ENCODE data around the gene DOCK9.

DOCK9 gene

GRCh38 chr13:98853771-98854221 is 124.1 kb downstream of the DOCK9 start:
- DNase-seq (ENCODE audit: low read depth in 3 of 3): peak; percentile 1 to 71 (median 9)

- DNase-seq (ENCODE audit: low read depth in 3 of 3): no peak
Observed at GRCh38 chr13:98851276-98851675, 126.6 kb downstream of the DOCK9 start.

GRCh38 chr13:98848746-98849145 is 129.1 kb downstream of the DOCK9 start:
- no peak for DNase-seq (ENCODE audit: low read depth in 3 of 3)

- DNase-seq (ENCODE audit: low read depth in 3 of 3): no peak
Observed at GRCh38 chr13:98847780-98848179, 130.1 kb downstream of the DOCK9 start.

- DNase-seq (ENCODE audit: low read depth in 3 of 3): no peak
Observed at GRCh38 chr13:98846986-98847385, 130.9 kb downstream of the DOCK9 start.

GRCh38 chr13:98846521-98846920 is 131.3 kb downstream of the DOCK9 start:
- DNase-seq (ENCODE audit: low read depth in 3 of 3): no peak

GRCh38 chr13:98845742-98846141 is 132.1 kb downstream of the DOCK9 start:
- no peak for DNase-seq (ENCODE audit: low read depth in 3 of 3)

- DNase-seq (ENCODE audit: low read depth in 3 of 3): no peak
Observed at GRCh38 chr13:98844021-98844420, 133.8 kb downstream of the DOCK9 start.

- DNase-seq (ENCODE audit: low read depth in 3 of 3): no peak
Observed at GRCh38 chr13:98843482-98843877, 134.4 kb downstream of the DOCK9 start.

GRCh38 chr13:98842858-98843481 is 134.9 kb downstream of the DOCK9 start:
- DNase-seq (ENCODE audit: low read depth in 3 of 3): peak; percentile 35 to 68 (median 37)

GRCh38 chr13:98842070-98842469 is 135.8 kb downstream of the DOCK9 start:
- DNase-seq (ENCODE audit: low read depth in 3 of 3): no peak

GRCh38 chr13:98839856-98840769 is 137.8 kb downstream of the DOCK9 start:
- peak in 2 of 3 experiments; percentile 9 to 38 for DNase-seq (ENCODE audit: low read depth in 3 of 3)

GRCh38 chr13:98838776-98839175 is 139.1 kb downstream of the DOCK9 start:
- DNase-seq (ENCODE audit: low read depth in 3 of 3): no peak

GRCh38 chr13:98837896-98838295 is 140.0 kb downstream of the DOCK9 start:
- DNase-seq (ENCODE audit: low read depth in 3 of 3): no peak

GRCh38 chr13:98835156-98835555 is 142.7 kb downstream of the DOCK9 start:
- DNase-seq (ENCODE audit: low read depth in 3 of 3): no peak

- DNase-seq (ENCODE audit: low read depth in 3 of 3): no peak
Observed at GRCh38 chr13:98834254-98834960, 143.5 kb downstream of the DOCK9 start.

GRCh38 chr13:98831236-98831635 is 146.6 kb downstream of the DOCK9 start:
- no peak for DNase-seq (ENCODE audit: low read depth in 3 of 3)

GRCh38 chr13:98829541-98829940 is 148.3 kb downstream of the DOCK9 start:
- DNase-seq (ENCODE audit: low read depth in 3 of 3): no peak

GRCh38 chr13:98828614-98829013 is 149.2 kb downstream of the DOCK9 start:
- no peak for DNase-seq (ENCODE audit: low read depth in 3 of 3)

GRCh38 chr13:98827449-98827848 is 150.4 kb downstream of the DOCK9 start:
- DNase-seq (ENCODE audit: low read depth in 3 of 3): no peak

GRCh38 chr13:98826146-98826545 is 151.7 kb downstream of the DOCK9 start:
- no peak for DNase-seq (ENCODE audit: low read depth in 3 of 3)

- no peak for DNase-seq (ENCODE audit: low read depth in 3 of 3)
Observed at GRCh38 chr13:98825659-98826058, 152.2 kb downstream of the DOCK9 start.
